SK-N-SH (cell line): Measurements from ENCODE around the gene MRPS27. TPM values are rescaled to one million over a fixed set of nuclear protein-coding genes. Genes with fewer than 3 reads are reported as not detected.

Source experiments
- CTCF ChIA-PET: fragments of 300-600, 350-600 bp; formaldehyde crosslinking; extraction: SDS; loops from one replicate; lab custom pipeline; 2021; lab: Yijun Ruan, JAX
- POLR2A ChIA-PET: fragments of 350-600 bp; sonication (Branson Sonifier 250); formaldehyde crosslinking; extraction: SDS; loops from one replicate; lab custom pipeline; 2020; ENCODE audit warnings: antibody characterized with exemption, inconsistent platforms; lab: Yijun Ruan, JAX
- DNase-seq: peaks from one replicate; pipeline ENCODE4 v3.0.0; 2012
- H2AFZ ChIP-seq: fragments of 200-600 bp; sonication (generic); 2 replicates; pipeline ENCODE4 v1.8.1; 2016; ENCODE audit warnings: antibody characterized with exemption, mild to moderate bottlenecking, low read depth
- H3F3A ChIP-seq: fragments of 200-600 bp; sonication (generic); replicated peaks from 2 replicates; pipeline ENCODE3; 2016; ENCODE audit warnings: antibody characterized with exemption, mild to moderate bottlenecking; ENCODE audit not compliant: insufficient read depth
- H3K27ac ChIP-seq, 2 experiments: fragments of 200-500 bp in 1 of 2; fragments of 200-600 bp in 1 of 2; sonication (Bioruptor generic) in 1 of 2; sonication (generic), shearing (Covaris generic) in 1 of 2; 2 replicates each; pipeline versions ENCODE4 v1.5.1 to v1.6.1; 2014 to 2016; ENCODE audit warnings: low read depth in 2 of 2, inconsistent platforms in 1 of 2, low read length in 1 of 2, mild to moderate bottlenecking in 1 of 2, mixed read lengths in 1 of 2
- H3K27me3 ChIP-seq: fragments of 200-600 bp; sonication (generic), shearing (Covaris generic); 2 replicates; pipeline ENCODE4 v1.6.1; 2016; ENCODE audit warnings: mixed run types; ENCODE audit not compliant: insufficient read depth
- H3K36me3 ChIP-seq, 2 experiments: fragments of 200-500 bp in 1 of 2; fragments of 200-600 bp in 1 of 2; sonication (Bioruptor generic) in 1 of 2; sonication (generic) in 1 of 2; replicated peaks in 1 of 2; 2 replicates each; pipeline versions ENCODE3 to v1.5.1; 2014 to 2016; ENCODE audit warnings: low read length in 1 of 2, mild to moderate bottlenecking in 1 of 2; ENCODE audit not compliant: insufficient read depth in 2 of 2, control insufficient read depth in 1 of 2
- H3K4me1 ChIP-seq, 2 experiments: fragments of 200-500 bp in 1 of 2; fragments of 200-600 bp in 1 of 2; sonication (Bioruptor generic) in 1 of 2; sonication (generic), shearing (Covaris generic) in 1 of 2; 2 replicates each; pipeline versions ENCODE4 v1.5.1 to v1.6.1; 2014 to 2016; ENCODE audit warnings: low read depth in 1 of 2, low read length in 1 of 2, mixed run types in 1 of 2; ENCODE audit not compliant: insufficient read depth in 2 of 2, control insufficient read depth in 1 of 2
- H3K4me2 ChIP-seq: fragments of 200-600 bp; sonication (generic), shearing (Covaris generic); 2 replicates; pipeline ENCODE4 v1.6.1; 2017; ENCODE audit warnings: mixed run types
- H3K4me3 ChIP-seq, 2 experiments: fragments of 200-500 bp in 1 of 2; fragments of 200-600 bp in 1 of 2; sonication (Bioruptor generic) in 1 of 2; sonication (generic), shearing (Covaris generic) in 1 of 2; 2 replicates each; pipeline versions ENCODE4 v1.5.1 to v1.8.1; 2014 to 2016; ENCODE audit warnings: low read depth in 2 of 2, inconsistent platforms in 1 of 2, low read length in 1 of 2, mild to moderate bottlenecking in 1 of 2, mixed read lengths in 1 of 2, moderate library complexity in 1 of 2
- H3K79me2 ChIP-seq: fragments of 200-600 bp; sonication (generic); 2 replicates; pipeline ENCODE4 v1.8.1; 2017; ENCODE audit warnings: mild to moderate bottlenecking; ENCODE audit not compliant: insufficient read depth
- H3K9ac ChIP-seq: fragments of 200-600 bp; sonication (generic); 2 replicates; pipeline ENCODE4 v1.6.1; 2017; ENCODE audit warnings: mixed run types
- H3K9me2 ChIP-seq: fragments of 200-600 bp; sonication (generic); 2 replicates; pipeline ENCODE4 v1.6.1; 2017; ENCODE audit warnings: mixed run types
- H3K9me3 ChIP-seq: fragments of 200-600 bp; sonication (generic); 2 replicates; pipeline ENCODE4 v1.6.1; 2017; ENCODE audit warnings: mixed run types, mild to moderate bottlenecking, moderate library complexity
- H4K20me1 ChIP-seq: fragments of 200-600 bp; sonication (generic); 2 replicates; pipeline ENCODE4 v1.6.1; 2017; ENCODE audit warnings: mild to moderate bottlenecking, mixed run types; ENCODE audit not compliant: insufficient read depth
- CTCF ChIP-seq: fragments of 200-600 bp; sonication (generic); IDR thresholded peaks from 2 replicates; pipeline ENCODE4 v1.6.1; 2017; ENCODE audit warnings: antibody characterized with exemption, mild to moderate bottlenecking, moderate library complexity
- EP300 ChIP-seq, 2 experiments: IDR thresholded peaks; 2 replicates each; pipeline versions ENCODE4 v1.4.0 to v1.6.1; 2012; ENCODE audit warnings: borderline replicate concordance in 1 of 2, low read depth in 1 of 2, low read length in 1 of 2
- FOXJ3 ChIP-seq: sonication (generic); formaldehyde crosslinking; IDR thresholded peaks from 2 replicates; pipeline ENCODE4 v1.5.1; 2020; ENCODE audit warnings: mild to moderate bottlenecking, missing genetic modification reagents
- FOXM1 ChIP-seq: IDR thresholded peaks from 2 replicates; pipeline ENCODE4 v1.4.0; 2012; ENCODE audit warnings: low read depth, mild to moderate bottlenecking
- IRF3 ChIP-seq: fragments of 150-350 bp; IDR thresholded peaks from 2 replicates; pipeline ENCODE4 v1.6.1; 2016; ENCODE audit warnings: mild to moderate bottlenecking, low read depth, low read length
- JUND ChIP-seq: IDR thresholded peaks from 2 replicates; pipeline ENCODE4 v1.4.0; 2012
- MAX ChIP-seq: IDR thresholded peaks from 2 replicates; pipeline ENCODE4 v1.4.0; 2012; ENCODE audit warnings: low read depth
- PBX3 ChIP-seq: IDR thresholded peaks from 2 replicates; pipeline ENCODE4; 2012
- POLR2AphosphoS5 ChIP-seq: IDR thresholded peaks from 2 replicates; pipeline ENCODE4 v1.6.1; 2012; ENCODE audit warnings: low read depth, low read length
- RAD21 ChIP-seq: IDR thresholded peaks from 2 replicates; pipeline ENCODE4 v1.6.1; 2012; ENCODE audit warnings: mild to moderate bottlenecking, low read length
- RCOR1 ChIP-seq: fragments of 150-350 bp; IDR thresholded peaks from 2 replicates; pipeline ENCODE4 v1.6.1; 2017; ENCODE audit warnings: antibody characterized with exemption, low read length
- RXRA ChIP-seq: IDR thresholded peaks from 2 replicates; pipeline ENCODE4 v1.4.0; 2012; ENCODE audit warnings: low read depth, mild to moderate bottlenecking, borderline replicate concordance
- SIN3A ChIP-seq: IDR thresholded peaks from 2 replicates; pipeline ENCODE4 v1.6.1; 2012; ENCODE audit warnings: low read depth, mild to moderate bottlenecking, low read length, moderate library complexity, borderline replicate concordance
- SMC3 ChIP-seq: IDR thresholded peaks from 2 replicates; pipeline ENCODE4 v1.6.1; 2012; ENCODE audit warnings: low read depth, low read length, improper control_type of control experiment
- TAF1 ChIP-seq: IDR thresholded peaks from 2 replicates; pipeline ENCODE4 v1.6.1; 2012; ENCODE audit warnings: low read depth, mild to moderate bottlenecking, low read length, moderate library complexity, borderline replicate concordance
- TCF12 ChIP-seq: IDR thresholded peaks from 2 replicates; pipeline ENCODE4 v1.4.0; 2012
- WGBS: methylation state at CpG from one replicate; pipeline ENCODE4 v1.1.6; 2017; ENCODE audit warnings: low lambda C conversion rate; 5-methylcytosine and 5-hydroxymethylcytosine counted together
- polyA plus RNA-seq, 3 experiments: library from polyadenylated mRNA; depleted of rRNA; stranded (reverse); fragments of >200 nt; gene quantifications; 2 replicates each; pipeline ENCODE4 v1.2.3, GENCODE V29; 2012

MRPS27 gene
- polyA plus RNA-seq, 1 of the 3 experiments (the other 2 are of a cell fraction), result 37.5 TPM

GRCh38 chr5:72245951-72246532 lies 74.0 kb downstream of the MRPS27 start:
- DNase-seq, result peak; percentile 41

GRCh38 chr5:72245546-72245945 lies 74.5 kb downstream of the MRPS27 start:
- WGBS, result 96% methylated on average over 1 of the region's 1 CpG
- Histone ChIP-seq H3K27me3 (no peaks in the 10 kb centered on the region), H3K4me3 (no peak overlapping the region), H3K9me3 (no peaks in the 10 kb centered on the region), H3K9ac (peak overlapping the region; percentile 26; the same call in 1 of the 2 replicates), H3F3A (peaks cover 54% of the 10 kb centered on the region), H3K27ac (peak overlapping the region; percentile 91 to 99), H4K20me1 (no peaks in the 10 kb centered on the region), H3K36me3 (no peaks in the 10 kb centered on the region), H2AFZ (no peak overlapping the region), H3K4me1 (peaks cover 16 to 55% of the 10 kb centered on the region in 2 experiments), H3K4me2 (peak overlapping the region; percentile 62), H3K79me2 (peaks cover 49% of the 10 kb centered on the region), H3K9me2 (no peaks in the 10 kb centered on the region)
- no peak for DNase-seq
- TF ChIP-seq TAF1 (no peak), MAX (no peak), IRF3 (no peak), FOXJ3 (CRISPR knock-in tag) (no peak)
- ChIA-PET POLR2A (no interaction called here), CTCF (interaction anchor here (0.6 to 4.8 kb wide), 45 partner anchors 8 to 488 kb away, joined by 3 to 32 read pairs (median 4); no protein-coding TSS in a partner anchor)

More at GRCh38 chr5:72245951-72246532, 74.0 kb downstream of the MRPS27 start:
- Histone ChIP-seq H4K20me1 (no peaks in the 10 kb centered on the region), H3K9me2 (no peaks in the 10 kb centered on the region), H3K4me1 (peaks cover 18 to 60% of the 10 kb centered on the region in 2 experiments), H3K9ac (peak overlapping the region; percentile 62; the same call in 1 of the 2 replicates), H3K36me3 (no peaks in the 10 kb centered on the region), H3K27me3 (no peaks in the 10 kb centered on the region), H3K9me3 (no peaks in the 10 kb centered on the region), H3K4me2 (peak overlapping the region; percentile 62; the same call in 1 of the 2 replicates), H3K4me3 (no peak overlapping the region), H3K79me2 (peaks cover 54% of the 10 kb centered on the region), H2AFZ (0 out of 2 replicates have a peak overlapping the region, but pooled peaks have one; percentile 33), H3K27ac (peak overlapping the region; percentile 91 to 99), H3F3A (peaks cover 55% of the 10 kb centered on the region)
- WGBS, result 64% methylated on average over 3 of the region's 3 CpGs
- no peak for TF ChIP-seq RCOR1
- TF ChIP-seq EP300 (IDR thresholded peaks at IDR 0.05; ENCODE audit: borderline replicate concordance in 1 of 2, low read depth in 1 of 2, low read length in 1 of 2), result peak in 1 of 2 experiments; percentile 58; a peak in 3 of 4 replicates
- peak; percentile 47 for TF ChIP-seq RAD21
- TF ChIP-seq TCF12, result peak; percentile 61; the same call in 1 of the 2 replicates
- 0 out of 2 replicates have a peak, but pooled peaks have one; percentile 30 for TF ChIP-seq POLR2AphosphoS5
- TF ChIP-seq SIN3A, result 0 out of 2 replicates have a peak, but pooled peaks have one; percentile 60
- TF ChIP-seq CTCF, result peak; percentile 60
- TF ChIP-seq JUND, result peak; percentile 27; the same call in 1 of the 2 replicates
- no peak for TF ChIP-seq FOXJ3 (CRISPR knock-in tag)
- TF ChIP-seq FOXM1, result no peak
- TF ChIP-seq SMC3, result peak; percentile 10; the same call in 1 of the 2 replicates
- peak; percentile 93 for TF ChIP-seq PBX3
- TF ChIP-seq RXRA, result no peak
- POLR2A ChIA-PET, result no interaction called here
- CTCF ChIA-PET, result interaction anchor here (0.6 to 4.8 kb wide), 41 partner anchors 8 to 531 kb away, joined by 3 to 32 read pairs (median 4); no protein-coding TSS in a partner anchor
